OCI-LY1 (cell line): ENCODE results near the gene TUB.

Experiments used
- CTCF ChIP-seq: fragments of 200-600 bp; sonication (generic), shearing (Covaris generic); IDR thresholded peaks from 2 replicates; pipeline ENCODE4 v1.5.1; 2017; ENCODE audit warnings: mild to moderate bottlenecking, antibody characterized with exemption, low read length, moderate library complexity, mixed read lengths
- EZH2 ChIP-seq: fragments of 200-600 bp; sonication (generic), shearing (Covaris generic); IDR thresholded peaks from 2 replicates; pipeline ENCODE4 v1.8.0; 2017; ENCODE audit warnings: borderline replicate concordance, mixed run types, mild to moderate bottlenecking, antibody characterized with exemption, low read length, moderate library complexity, mixed read lengths

- no peak for TF ChIP-seq CTCF
- no peak for TF ChIP-seq EZH2
These were observed 41.3 kb downstream of the TUB start for GRCh38 chr11:8122173-8122764.
